HEK293 (cell line): ENCODE measurements around the gene ARHGAP4.

Experiments used
- ELK4 ChIP-seq: IDR thresholded peaks from 2 replicates; pipeline ENCODE4 v1.6.1; 2011; ENCODE audit warnings: mild to moderate bottlenecking, low read depth, low read length, borderline replicate concordance
- GLIS1 ChIP-seq: fragments of 450-650 bp; formaldehyde crosslinking; IDR thresholded peaks from 2 replicates; pipeline ENCODE4 v1.5.1; 2016; ENCODE audit warnings: missing biosample characterization, missing genetic modification characterization
- IKZF3 ChIP-seq: fragments of 450-650 bp; IDR thresholded peaks from 2 replicates; pipeline ENCODE4 v1.5.0; 2018; ENCODE audit warnings: missing biosample characterization, mild to moderate bottlenecking, missing genetic modification characterization, moderate library complexity
- KLF16 ChIP-seq: fragments of 450-650 bp; formaldehyde crosslinking; IDR thresholded peaks from 2 replicates; pipeline ENCODE4 v1.5.1; 2017; ENCODE audit warnings: missing biosample characterization, missing genetic modification characterization
- PRDM2 ChIP-seq: fragments of 450-650 bp; formaldehyde crosslinking; IDR thresholded peaks from 2 replicates; pipeline ENCODE4 v1.5.1; 2016; ENCODE audit warnings: missing biosample characterization, missing genetic modification characterization, borderline replicate concordance
- SCRT1 ChIP-seq: fragments of 450-650 bp; formaldehyde crosslinking; IDR thresholded peaks from 2 replicates; pipeline ENCODE4 v1.5.1; 2016; ENCODE audit warnings: missing biosample characterization, missing genetic modification characterization, borderline replicate concordance
- SP2 ChIP-seq: fragments of 450-650 bp; formaldehyde crosslinking; IDR thresholded peaks from 2 replicates; pipeline ENCODE4 v1.5.1; 2016; ENCODE audit warnings: missing biosample characterization, missing genetic modification characterization
- SP3 ChIP-seq: fragments of 450-650 bp; formaldehyde crosslinking; IDR thresholded peaks from 2 replicates; pipeline ENCODE4 v1.5.1; 2016; ENCODE audit warnings: missing biosample characterization, missing genetic modification characterization
- SP7 ChIP-seq: fragments of 450-650 bp; formaldehyde crosslinking; IDR thresholded peaks from 2 replicates; pipeline ENCODE4 v1.5.1; 2016; ENCODE audit warnings: missing biosample characterization, missing genetic modification characterization
- TRIM28 ChIP-seq: IDR thresholded peaks from 2 replicates; pipeline ENCODE4 v1.6.1; 2011; ENCODE audit warnings: low read length, control low read depth, borderline replicate concordance
- YY1 ChIP-seq: fragments of 450-650 bp; formaldehyde crosslinking; IDR thresholded peaks from 2 replicates; pipeline ENCODE4 v1.5.1; 2018; ENCODE audit warnings: missing biosample characterization, missing genetic modification characterization
- ZBTB20 ChIP-seq: fragments of 450-650 bp; formaldehyde crosslinking; IDR thresholded peaks from 2 replicates; pipeline ENCODE4 v1.5.1; 2016; ENCODE audit warnings: missing biosample characterization, missing genetic modification characterization
- ZNF202 ChIP-seq: fragments of 450-650 bp; formaldehyde crosslinking; IDR thresholded peaks from 2 replicates; pipeline ENCODE4 v1.5.1; 2016; ENCODE audit warnings: missing biosample characterization, missing genetic modification characterization, borderline replicate concordance
- ZNF211 ChIP-seq: fragments of 450-650 bp; formaldehyde crosslinking; IDR thresholded peaks from 2 replicates; pipeline ENCODE4 v1.5.1; 2016; ENCODE audit warnings: low read depth, missing biosample characterization, missing genetic modification characterization
- ZNF223 ChIP-seq: fragments of 450-650 bp; formaldehyde crosslinking; IDR thresholded peaks from 2 replicates; pipeline ENCODE4 v1.5.1; 2016; ENCODE audit warnings: missing biosample characterization, missing genetic modification characterization
- ZNF24 ChIP-seq: fragments of 450-650 bp; formaldehyde crosslinking; IDR thresholded peaks from 2 replicates; pipeline ENCODE4 v1.5.1; 2016; ENCODE audit warnings: missing biosample characterization, missing genetic modification characterization
- ZNF366 ChIP-seq: fragments of 450-650 bp; formaldehyde crosslinking; conservative IDR thresholded peaks from 2 replicates; pipeline ENCODE4 v1.5.1; 2016; ENCODE audit warnings: missing biosample characterization, missing genetic modification characterization
- ZNF404 ChIP-seq: fragments of 450-650 bp; formaldehyde crosslinking; IDR thresholded peaks from 2 replicates; pipeline ENCODE4 v1.5.1; 2017; ENCODE audit warnings: missing biosample characterization, missing genetic modification characterization
- ZNF473 ChIP-seq: fragments of 450-650 bp; formaldehyde crosslinking; IDR thresholded peaks from 2 replicates; pipeline ENCODE4 v1.5.1; 2017; ENCODE audit warnings: missing biosample characterization, missing genetic modification characterization
- ZNF510 ChIP-seq: fragments of 450-650 bp; formaldehyde crosslinking; IDR thresholded peaks from 2 replicates; pipeline ENCODE4 v1.5.1; 2018; ENCODE audit warnings: mild to moderate bottlenecking, missing genetic modification characterization, missing biosample characterization; ENCODE audit not compliant: insufficient replicate concordance
- ZNF600 ChIP-seq: fragments of 450-650 bp; formaldehyde crosslinking; IDR thresholded peaks from 2 replicates; pipeline ENCODE4 v1.5.1; 2016; ENCODE audit warnings: missing biosample characterization, missing genetic modification characterization
- ZNF610 ChIP-seq: fragments of 450-650 bp; formaldehyde crosslinking; IDR thresholded peaks from 2 replicates; pipeline ENCODE4 v1.5.1; 2016; ENCODE audit warnings: missing biosample characterization, missing genetic modification characterization, borderline replicate concordance
- ZNF654 ChIP-seq: fragments of 450-650 bp; formaldehyde crosslinking; IDR thresholded peaks from 2 replicates; pipeline ENCODE4 v1.5.1; 2016; ENCODE audit warnings: low read depth, missing biosample characterization, missing genetic modification characterization
- ZNF701 ChIP-seq: fragments of 450-650 bp; formaldehyde crosslinking; IDR thresholded peaks from 2 replicates; pipeline ENCODE4 v1.5.1; 2016; ENCODE audit warnings: missing biosample characterization, missing genetic modification characterization
- ZNF707 ChIP-seq: fragments of 450-650 bp; formaldehyde crosslinking; IDR thresholded peaks from 2 replicates; pipeline ENCODE4 v1.5.1; 2016; ENCODE audit warnings: missing biosample characterization, missing genetic modification characterization
- ZSCAN30 ChIP-seq: fragments of 450-650 bp; IDR thresholded peaks from 2 replicates; pipeline ENCODE4 v1.5.1; 2018; ENCODE audit warnings: missing biosample characterization, mild to moderate bottlenecking, missing genetic modification characterization, moderate library complexity
- ZSCAN4 ChIP-seq: fragments of 450-650 bp; formaldehyde crosslinking; IDR thresholded peaks from 2 replicates; pipeline ENCODE4 v1.5.1; 2017; ENCODE audit warnings: missing biosample characterization, missing genetic modification characterization
- ZSCAN5A ChIP-seq: fragments of 450-650 bp; formaldehyde crosslinking; IDR thresholded peaks from 2 replicates; pipeline ENCODE4 v1.5.1; 2016; ENCODE audit warnings: missing biosample characterization, missing genetic modification characterization

The ARHGAP4 gene

GRCh38 chrX:153900831-153901752, 25.0 kb downstream of the ARHGAP4 start (continued):
- no peak for TF ChIP-seq PRDM2
- 0 out of 2 replicates have a peak, but pooled peaks have one; percentile 6 for TF ChIP-seq TRIM28
- TF ChIP-seq ZNF600 (tag by site-specific recombination): no peak
- no peak for TF ChIP-seq ZSCAN5A (tag by site-specific recombination)
- peak; percentile 46; the same call in 1 of the 2 replicates for TF ChIP-seq ZNF223 (tag by site-specific recombination)
- TF ChIP-seq SP2: no peak
- TF ChIP-seq ZNF701 (tag by site-specific recombination): no peak
- 0 out of 2 replicates have a peak, but pooled peaks have one; percentile 26 for TF ChIP-seq ZBTB20
- TF ChIP-seq ZNF202 (tag by site-specific recombination): no peak
- TF ChIP-seq ZSCAN30 (tag by site-specific recombination): no peak
- TF ChIP-seq GLIS1 (tag by site-specific recombination): 0 out of 2 replicates have a peak, but pooled peaks have one; percentile 3
- no peak for TF ChIP-seq SP3 (tag by site-specific recombination)
- no peak for TF ChIP-seq ZNF211 (tag by site-specific recombination)
- TF ChIP-seq ZNF610 (tag by site-specific recombination): no peak
- TF ChIP-seq ZNF366 (tag by site-specific recombination): no peak
- TF ChIP-seq ZSCAN4 (tag by site-specific recombination): peak; percentile 100
- no peak for TF ChIP-seq SP7 (tag by site-specific recombination)
- TF ChIP-seq YY1 (tag by site-specific recombination): no peak
- no peak for TF ChIP-seq ZNF510 (tag by site-specific recombination)
- no peak for TF ChIP-seq ZNF654
- TF ChIP-seq ZNF404 (tag by site-specific recombination): no peak
- no peak for TF ChIP-seq IKZF3 (tag by site-specific recombination)
- peak; percentile 85; the same call in 1 of the 2 replicates for TF ChIP-seq ZNF473 (tag by site-specific recombination)
- no peak for TF ChIP-seq ZNF707 (tag by site-specific recombination)
- no peak for TF ChIP-seq ZNF24
- no peak for TF ChIP-seq KLF16 (tag by site-specific recombination)
- TF ChIP-seq SCRT1: no peak
- no peak for TF ChIP-seq ELK4
